ENCODE data around the gene MORN4. TPM values are rescaled to one million over a fixed set of nuclear protein-coding genes. Genes with fewer than 3 reads are reported as not detected.
"Not testable (repeated sequence)": the region's sequence is repeated elsewhere in the genome, so short reads cannot be mapped to it uniquely, and the experiment has no call there.

MORN4 gene
- total RNA-seq, 1 experiment from 2014 or later = 11.9 TPM

DNA sequence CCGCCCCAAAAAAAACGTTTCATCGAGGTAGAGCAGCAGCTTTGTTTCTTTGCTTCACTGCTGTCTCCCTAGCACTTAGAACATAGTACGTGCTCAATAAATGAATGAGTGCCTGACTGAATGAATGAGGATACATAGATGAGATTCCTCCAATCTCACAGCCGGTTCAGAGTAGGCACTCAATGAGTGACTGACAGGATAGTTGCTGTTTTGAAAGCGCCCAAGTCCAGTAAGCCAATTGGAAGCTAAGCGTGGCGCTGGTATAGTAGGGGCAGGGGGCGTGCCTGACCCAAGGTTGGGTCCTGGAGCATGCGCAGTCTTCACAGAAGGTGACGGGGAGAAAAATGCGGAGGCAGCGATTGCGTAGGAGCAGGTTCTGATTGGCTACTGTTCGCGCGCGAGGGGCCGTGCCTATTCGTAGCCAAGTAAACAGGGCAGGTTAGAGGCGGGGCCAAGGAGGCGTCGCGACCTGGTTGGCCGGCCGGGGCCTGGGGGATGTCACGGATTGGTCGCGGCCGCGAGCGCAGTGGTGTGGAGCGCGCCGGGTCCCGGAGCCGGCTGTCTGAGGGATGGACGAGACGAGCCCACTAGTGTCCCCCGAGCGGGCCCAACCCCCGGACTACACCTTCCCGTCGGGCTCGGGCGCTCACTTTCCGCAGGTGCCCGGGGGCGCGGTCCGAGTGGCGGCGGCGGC is 7.0 kb upstream of the MORN4 start, which contains the start of gene PI4K2A:
PI4K2A (plus strand) TSS at position 498 of the 694 bp plus-strand sequence; CDS start at position 570, 72 bp downstream.
- peak within 1 kb of the TSS; percentile 74 for H2AFZ ChIP-seq (ENCODE audit: low read length)
- H2BK15ac ChIP-seq (ENCODE audit: low read depth, low read length) = no peak within 1 kb of the TSS
- peak within 1 kb of the TSS; percentile 93 for H3K14ac ChIP-seq (ENCODE audit: insufficient read depth, low read length)
- no peak within 1 kb of the TSS for H2BK120ac ChIP-seq (ENCODE audit: low read depth, low read length, poor library complexity, severe bottlenecking)
- peak within 1 kb of the TSS; percentile 87 for H3K9ac ChIP-seq (ENCODE audit: extremely low read depth, insufficient read length, low read length)
- H2BK5ac ChIP-seq (ENCODE audit: insufficient read length, low read length) = no peak within 1 kb of the TSS
- H4K8ac ChIP-seq (replicated peaks; ENCODE audit: insufficient read length, low read depth, low read length) = no peak within 1 kb of the TSS
- H2AK5ac ChIP-seq (ENCODE audit: insufficient read length, low read length) = no peak within 1 kb of the TSS
- Mint-ChIP-seq H3K4me3 (peak within 1 kb of the TSS; percentile 84 to 95), H3K27me3 (ENCODE audit: low read depth) (no peaks in the 10 kb centered on the region), H3K36me3 (ENCODE audit: insufficient read depth in 1 of 3, low read depth in 3 of 3) (peaks cover 14 to 24% (median 22%) of the 10 kb centered on the region in 3 experiments; a peak in 6 of 7 replicates), H3K4me1 (peaks cover 22 to 24% of the 10 kb centered on the region in 2 experiments), H3K9me3 (no peaks in the 10 kb centered on the region; a peak in 2 of 5 replicates), H3K27ac (peak within 1 kb of the TSS; percentile 92 to 96 (median 95))
- TF ChIP-seq, protein P1, sequence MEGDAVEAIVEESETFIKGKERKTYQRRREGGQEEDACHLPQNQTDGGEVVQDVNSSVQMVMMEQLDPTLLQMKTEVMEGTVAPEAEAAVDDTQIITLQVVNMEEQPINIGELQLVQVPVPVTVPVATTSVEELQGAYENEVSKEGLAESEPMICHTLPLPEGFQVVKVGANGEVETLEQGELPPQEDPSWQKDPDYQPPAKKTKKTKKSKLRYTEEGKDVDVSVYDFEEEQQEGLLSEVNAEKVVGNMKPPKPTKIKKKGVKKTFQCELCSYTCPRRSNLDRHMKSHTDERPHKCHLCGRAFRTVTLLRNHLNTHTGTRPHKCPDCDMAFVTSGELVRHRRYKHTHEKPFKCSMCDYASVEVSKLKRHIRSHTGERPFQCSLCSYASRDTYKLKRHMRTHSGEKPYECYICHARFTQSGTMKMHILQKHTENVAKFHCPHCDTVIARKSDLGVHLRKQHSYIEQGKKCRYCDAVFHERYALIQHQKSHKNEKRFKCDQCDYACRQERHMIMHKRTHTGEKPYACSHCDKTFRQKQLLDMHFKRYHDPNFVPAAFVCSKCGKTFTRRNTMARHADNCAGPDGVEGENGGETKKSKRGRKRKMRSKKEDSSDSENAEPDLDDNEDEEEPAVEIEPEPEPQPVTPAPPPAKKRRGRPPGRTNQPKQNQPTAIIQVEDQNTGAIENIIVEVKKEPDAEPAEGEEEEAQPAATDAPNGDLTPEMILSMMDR (conservative IDR thresholded peaks at IDR 0.05) = no peak
- no peak within 1 kb of the TSS for H3K23ac ChIP-seq (ENCODE audit: insufficient read length, low read depth, low read length)
- H3K56ac ChIP-seq (ENCODE audit: insufficient read length, low read depth, low read length) = no peak within 1 kb of the TSS
- H3T11ph ChIP-seq (ENCODE audit: low read length) = no peak within 1 kb of the TSS
- peaks cover 4% of the 10 kb centered on the region for H3K79me1 ChIP-seq (ENCODE audit: insufficient read depth, low read depth, low read length, poor library complexity, severe bottlenecking)
- DNase-seq = peak; percentile 100
- H3K79me2 ChIP-seq (ENCODE audit: insufficient read depth, low read length) = peaks cover 7% of the 10 kb centered on the region; the same call in 1 of the 2 replicates
- H3K23me2 ChIP-seq (ENCODE audit: insufficient read length, low read depth, low read length, poor library complexity, severe bottlenecking) = peaks cover 11% of the 10 kb centered on the region
- no peak within 1 kb of the TSS for H2BK12ac ChIP-seq (ENCODE audit: insufficient read length, low read depth, low read length)
- H4K20me1 ChIP-seq (ENCODE audit: control insufficient read depth, insufficient read depth, insufficient read length) = no peaks in the 10 kb centered on the region
- no peaks in the 10 kb centered on the region for H3K27me3 ChIP-seq (ENCODE audit: insufficient read depth, low read length)
- no peaks in the 10 kb centered on the region for H3K9me3 ChIP-seq (ENCODE audit: control insufficient read depth, low read depth, low read length)
- peak within 1 kb of the TSS; percentile 87 for H3K4me2 ChIP-seq (ENCODE audit: insufficient read depth, insufficient read length, low read length)
- no peak within 1 kb of the TSS for H3K27ac ChIP-seq (ENCODE audit: insufficient read length, low read depth, low read length)
- no CpG with 5 or more reads among the region's 54 CpGs for WGBS (ENCODE audit: extremely low coverage, insufficient read length, low lambda C conversion rate)
- H3K4me1 ChIP-seq (ENCODE audit: insufficient read depth, low read length) = peaks cover 5% of the 10 kb centered on the region
- H3K18ac ChIP-seq (ENCODE audit: insufficient read length, low read depth, low read length) = peak within 1 kb of the TSS; percentile 83
- no peak within 1 kb of the TSS for H4K5ac ChIP-seq (ENCODE audit: insufficient read length, low read depth, low read length)
- no peak within 1 kb of the TSS for H3K4ac ChIP-seq (ENCODE audit: low read depth, low read length)
- no peak within 1 kb of the TSS for H4K91ac ChIP-seq (ENCODE audit: insufficient read length, low read depth, low read length)
- no peak within 1 kb of the TSS for H2BK20ac ChIP-seq (ENCODE audit: low read depth, low read length, poor library complexity, severe bottlenecking)

DNA sequence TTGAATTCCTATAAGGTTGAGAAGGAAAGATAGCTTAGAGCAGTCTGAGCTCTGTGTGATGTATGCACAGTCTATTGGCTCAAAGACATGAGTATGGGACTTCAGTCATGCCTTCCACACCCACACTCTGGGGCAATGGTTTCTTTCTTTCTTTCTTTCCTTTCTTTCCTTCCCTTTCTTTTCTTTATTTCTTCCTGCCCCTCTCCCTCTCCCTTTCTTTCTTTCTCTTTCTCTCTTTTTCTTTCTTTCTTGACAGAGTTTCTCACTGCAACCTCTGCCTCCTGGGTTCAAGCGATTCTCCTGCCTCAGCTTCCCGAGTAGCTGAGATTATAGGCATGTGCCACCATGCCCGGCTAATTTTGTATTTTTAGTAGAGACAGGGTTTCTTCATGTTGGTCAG is 5.8 kb upstream of the MORN4 start:
- not testable (repeated sequence) for H3K56ac ChIP-seq (ENCODE audit: insufficient read length, low read depth, low read length); H3K27me3 ChIP-seq (ENCODE audit: insufficient read depth, low read length); H4K91ac ChIP-seq (ENCODE audit: insufficient read length, low read depth, low read length); H3K18ac ChIP-seq (ENCODE audit: insufficient read length, low read depth, low read length); H3K9me3 ChIP-seq (ENCODE audit: control insufficient read depth, low read depth, low read length); H3K79me2 ChIP-seq (ENCODE audit: insufficient read depth, low read length); H3K27ac ChIP-seq (ENCODE audit: insufficient read length, low read depth, low read length); H3K9ac ChIP-seq (ENCODE audit: extremely low read depth, insufficient read length, low read length); H3K27me3 Mint-ChIP-seq (ENCODE audit: low read depth); H2AK5ac ChIP-seq (ENCODE audit: insufficient read length, low read length); H4K8ac ChIP-seq (replicated peaks; ENCODE audit: insufficient read length, low read depth, low read length); H2BK15ac ChIP-seq (ENCODE audit: low read depth, low read length); H3K79me1 ChIP-seq (ENCODE audit: insufficient read depth, low read depth, low read length, poor library complexity, severe bottlenecking); H2BK5ac ChIP-seq (ENCODE audit: insufficient read length, low read length); H2AFZ ChIP-seq (ENCODE audit: low read length); H3K14ac ChIP-seq (ENCODE audit: insufficient read depth, low read length); H2BK120ac ChIP-seq (ENCODE audit: low read depth, low read length, poor library complexity, severe bottlenecking); H2BK12ac ChIP-seq (ENCODE audit: insufficient read length, low read depth, low read length); DNase-seq; H3K23ac ChIP-seq (ENCODE audit: insufficient read length, low read depth, low read length); H3K4me1 ChIP-seq (ENCODE audit: insufficient read depth, low read length); H2BK20ac ChIP-seq (ENCODE audit: low read depth, low read length, poor library complexity, severe bottlenecking); H3K4me3 Mint-ChIP-seq; H4K5ac ChIP-seq (ENCODE audit: insufficient read length, low read depth, low read length); H3K27ac Mint-ChIP-seq; H3K4me2 ChIP-seq (ENCODE audit: insufficient read depth, insufficient read length, low read length); H3K9me3 Mint-ChIP-seq; H4K20me1 ChIP-seq (ENCODE audit: control insufficient read depth, insufficient read depth, insufficient read length); H3K4ac ChIP-seq (ENCODE audit: low read depth, low read length); H3T11ph ChIP-seq (ENCODE audit: low read length)
- H3K4me1 Mint-ChIP-seq = peaks cover 22 to 26% of the 10 kb centered on the region in 2 experiments
- whole genome bisulfite sequencing (ENCODE audit: extremely low coverage, insufficient read length, low lambda C conversion rate) = no CpG with 5 or more reads among the region's 3 CpGs
- H3K23me2 ChIP-seq (ENCODE audit: insufficient read length, low read depth, low read length, poor library complexity, severe bottlenecking) = peaks cover 11% of the 10 kb centered on the region
- peaks cover 3 to 12% (median 10%) of the 10 kb centered on the region in 3 experiments; a peak in 5 of 7 replicates for H3K36me3 Mint-ChIP-seq (ENCODE audit: insufficient read depth in 1 of 3, low read depth in 3 of 3)

All from H9 (cell line).